Measurements from ENCODE around the gene GRK5.
"Not testable (repeated sequence)": the region's sequence is repeated elsewhere in the genome, so short reads cannot be mapped to it uniquely, and the experiment has no call there.

Gene GRK5

GRCh38 chr10:119207366-119207666 lies at the start of gene GRK5:
Gene GRK5, plus strand, starts transcription at chr10:119207571. Its CDS starts 347 bp downstream, at chr10:119207918.
- DNase-seq (ENCODE audit: low read depth in 2 of 2) = peak; percentile 85 to 91

- no peak for DNase-seq (ENCODE audit: low read depth in 2 of 2)
These were observed 48.0 kb upstream of the GRK5 start for GRCh38 chr10:119159332-119159731.

GRCh38 chr10:119161680-119162451 lies 45.5 kb upstream of the GRK5 start:
- no peak for DNase-seq (ENCODE audit: low read depth in 2 of 2)

GRCh38 chr10:119162452-119163092 lies 44.8 kb upstream of the GRK5 start:
- DNase-seq (ENCODE audit: low read depth in 2 of 2) = no peak

GRCh38 chr10:119165171-119166117 lies 41.9 kb upstream of the GRK5 start, which contains the start of gene SFXN4:
Gene SFXN4, minus strand, starts transcription at chr10:119165714. Its CDS starts 67 bp downstream, at chr10:119165647.
- peak; percentile 67 to 79 for DNase-seq (ENCODE audit: low read depth in 2 of 2)

- DNase-seq (ENCODE audit: low read depth in 2 of 2) = no peak
These were observed 41.3 kb upstream of the GRK5 start for GRCh38 chr10:119166118-119166500.

GRCh38 chr10:119166564-119166963 lies 40.8 kb upstream of the GRK5 start:
- DNase-seq (ENCODE audit: low read depth in 2 of 2) = no peak

GRCh38 chr10:119167041-119167440 lies 40.3 kb upstream of the GRK5 start:
- no peak for DNase-seq (ENCODE audit: low read depth in 2 of 2)

GRCh38 chr10:119174109-119174508 lies 33.3 kb upstream of the GRK5 start:
- DNase-seq (ENCODE audit: low read depth in 2 of 2) = no peak

- DNase-seq (ENCODE audit: low read depth in 2 of 2) = no peak
These were observed 31.2 kb upstream of the GRK5 start for GRCh38 chr10:119176166-119176565.

GRCh38 chr10:119177708-119178371 lies 29.5 kb upstream of the GRK5 start:
- DNase-seq (ENCODE audit: low read depth in 2 of 2) = peak in 1 of 2 donors; percentile 14

GRCh38 chr10:119178372-119179119 lies 28.8 kb upstream of the GRK5 start, which contains the start of gene PRDX3:
Gene PRDX3, minus strand, starts transcription at chr10:119178812. Its CDS starts 22 bp downstream, at chr10:119178790.
- peak; percentile 87 to 97 for DNase-seq (ENCODE audit: low read depth in 2 of 2)

GRCh38 chr10:119180850-119181400 lies 26.4 kb upstream of the GRK5 start:
- DNase-seq (ENCODE audit: low read depth in 2 of 2) = not testable (repeated sequence)

GRCh38 chr10:119183664-119184412 lies 23.5 kb upstream of the GRK5 start:
- no peak for DNase-seq (ENCODE audit: low read depth in 2 of 2)

- DNase-seq (ENCODE audit: low read depth in 2 of 2) = no peak
These were observed 17.5 kb upstream of the GRK5 start for GRCh38 chr10:119189811-119190282.

- no peak for DNase-seq (ENCODE audit: low read depth in 2 of 2)
These were observed 17.0 kb upstream of the GRK5 start for GRCh38 chr10:119190353-119190752.

GRCh38 chr10:119190954-119191785 lies 16.2 kb upstream of the GRK5 start:
- no peak for DNase-seq (ENCODE audit: low read depth in 2 of 2)

- DNase-seq (ENCODE audit: low read depth in 2 of 2) = no peak
These were observed 15.5 kb upstream of the GRK5 start for GRCh38 chr10:119191881-119192280.

- DNase-seq (ENCODE audit: low read depth in 2 of 2) = no peak
These were observed 9.4 kb upstream of the GRK5 start for GRCh38 chr10:119197921-119198320.
